ENCODE measurements around the gene KLF5.
"Not testable (repeated sequence)": the region's sequence is repeated elsewhere in the genome, so short reads cannot be mapped to it uniquely, and the experiment has no call there.

KLF5 gene

DNA sequence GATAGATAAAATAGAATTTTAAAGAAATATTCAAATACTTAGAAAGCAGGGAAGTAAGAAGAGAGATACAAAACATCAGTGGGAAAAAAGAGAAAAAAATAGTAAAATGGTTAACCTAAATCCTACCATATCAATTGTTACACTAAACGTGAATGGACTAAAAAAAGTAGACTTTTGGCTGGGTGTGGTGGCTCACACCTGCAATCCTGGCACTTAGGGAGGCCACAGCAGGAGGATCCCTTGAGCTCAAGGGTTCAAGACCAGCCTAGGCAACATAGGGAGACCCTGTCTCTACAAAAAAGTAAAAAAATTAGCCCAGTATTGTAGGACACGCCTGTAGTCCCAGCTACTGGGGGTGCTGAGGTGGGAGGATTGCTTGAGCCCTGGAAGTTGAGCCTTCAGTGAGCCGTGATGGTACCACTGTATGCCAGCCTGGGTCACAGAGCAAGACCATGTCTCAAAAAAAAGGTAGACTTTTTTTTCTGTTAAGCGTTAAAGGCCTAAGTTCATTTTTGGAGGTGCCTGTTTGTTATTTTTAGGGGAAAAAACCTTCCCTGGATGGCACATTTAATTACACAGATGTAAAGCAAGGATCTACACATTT, 29.6 kb downstream of the KLF5 start:
- DNase-seq (ENCODE audit: low read depth in 2 of 2) = no peak

DNA sequence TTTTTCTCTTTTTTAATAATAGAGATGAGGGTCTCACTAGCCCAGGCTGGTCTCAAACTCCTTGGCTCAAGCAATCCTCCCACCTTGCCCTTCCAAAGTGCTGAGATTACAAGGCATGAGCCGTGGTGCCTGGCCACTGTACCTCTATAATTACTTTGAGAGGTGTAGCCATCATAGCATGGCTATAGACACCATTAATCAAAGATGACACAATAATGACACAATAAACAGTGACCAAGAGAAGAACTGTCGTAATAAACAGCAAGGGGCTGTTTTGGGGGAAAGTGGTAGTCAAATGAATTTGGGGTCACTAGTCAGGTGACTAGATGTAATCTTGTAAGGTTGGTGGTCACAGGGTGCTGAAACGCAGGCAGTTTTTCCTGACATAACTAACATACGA, 30.4 kb downstream of the KLF5 start:
- no peak for DNase-seq (ENCODE audit: low read depth in 2 of 2)

DNA sequence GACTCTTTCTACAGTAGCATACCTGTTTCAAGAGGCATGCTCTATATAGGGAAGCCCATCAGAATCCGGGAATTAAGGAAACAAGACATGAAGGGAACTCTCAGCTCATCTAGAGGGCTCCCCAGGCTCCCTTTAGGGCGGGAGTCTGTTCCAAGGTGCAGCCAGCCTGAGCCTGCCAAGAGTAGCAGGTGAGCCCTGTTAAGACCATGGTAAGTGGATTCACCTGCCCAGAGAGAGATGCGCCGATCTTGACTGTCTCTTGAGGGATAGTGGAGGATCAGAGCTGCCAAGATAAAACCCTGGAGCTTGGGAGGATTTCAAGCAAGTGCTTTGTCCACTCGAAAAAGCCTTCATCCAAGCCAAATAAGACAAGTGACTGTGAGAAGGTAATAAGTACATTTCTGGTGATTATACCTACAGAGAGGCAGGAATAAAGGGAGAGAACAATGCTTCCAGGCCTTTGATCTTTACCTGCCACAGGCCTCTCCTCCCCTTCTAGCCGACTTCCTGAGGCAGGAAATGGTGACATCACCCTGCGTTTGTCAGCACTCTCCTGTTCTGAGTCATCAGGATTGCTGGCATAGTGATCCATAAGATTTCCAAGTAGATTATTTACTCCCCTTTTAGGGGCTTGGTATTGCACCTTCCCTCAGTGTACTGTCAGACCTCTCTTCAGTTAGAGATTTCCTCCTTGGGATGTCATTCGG, 31.5 kb downstream of the KLF5 start:
- DNase-seq (ENCODE audit: low read depth in 2 of 2) = no peak

- DNase-seq (ENCODE audit: low read depth in 2 of 2) = no peak
Measured at GRCh38 chr13:73090823-73091187, 32.0 kb downstream of the KLF5 start.

GRCh38 chr13:73092829-73093228, 34.0 kb downstream of the KLF5 start:
- no peak for DNase-seq (ENCODE audit: low read depth in 2 of 2)

GRCh38 chr13:73096173-73096572, 37.4 kb downstream of the KLF5 start:
- no peak for DNase-seq (ENCODE audit: low read depth in 2 of 2)

GRCh38 chr13:73096638-73097037, 37.8 kb downstream of the KLF5 start:
- DNase-seq (ENCODE audit: low read depth in 2 of 2) = no peak

GRCh38 chr13:73100781-73101180, 42.0 kb downstream of the KLF5 start:
- not testable (repeated sequence) for DNase-seq (ENCODE audit: low read depth in 2 of 2)

GRCh38 chr13:73101351-73102007, 42.7 kb downstream of the KLF5 start:
- no peak for DNase-seq (ENCODE audit: low read depth in 2 of 2)

DNA sequence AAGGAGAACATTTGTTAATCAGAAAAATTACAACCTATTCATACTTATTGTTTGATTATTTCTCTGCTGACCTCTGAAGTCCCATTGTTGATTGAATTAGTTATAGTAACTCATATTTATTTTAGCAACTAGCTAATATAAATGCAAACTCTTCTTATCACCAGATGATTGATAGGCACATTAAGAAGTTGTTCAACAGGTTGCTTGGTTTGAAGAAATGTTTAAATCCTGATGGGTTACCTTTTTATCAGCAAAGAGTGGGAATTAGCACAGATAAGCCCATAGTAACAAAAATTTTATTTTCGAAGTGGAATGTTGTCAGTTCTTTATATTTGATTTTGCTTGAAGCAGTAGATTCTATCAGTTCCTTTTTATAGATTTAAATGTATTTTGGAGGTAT, 44.4 kb downstream of the KLF5 start:
- DNase-seq (ENCODE audit: low read depth in 2 of 2) = no peak

GRCh38 chr13:73106513-73107178, 47.8 kb downstream of the KLF5 start:
- DNase-seq (ENCODE audit: low read depth in 2 of 2) = no peak

GRCh38 chr13:73107481-73107880, 48.7 kb downstream of the KLF5 start:
- DNase-seq (ENCODE audit: low read depth in 2 of 2) = no peak

DNA sequence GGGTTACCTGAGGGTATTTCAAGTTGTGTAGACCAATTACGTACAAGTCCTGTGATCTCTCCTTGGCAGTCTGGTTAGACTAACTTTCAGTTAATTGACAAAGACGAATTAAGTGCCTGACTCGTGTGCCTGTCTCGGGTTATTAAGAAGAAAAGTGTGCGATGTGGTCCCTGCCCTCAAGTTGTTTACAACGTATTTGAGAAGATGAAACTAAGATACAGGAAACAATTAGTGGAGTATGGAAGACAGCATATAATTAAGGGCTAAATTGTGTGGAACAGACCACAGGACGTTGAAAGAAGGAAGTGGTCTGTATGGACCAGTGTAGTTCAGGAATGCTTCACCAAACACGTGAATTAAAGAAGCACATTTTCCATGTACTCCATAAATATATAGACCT, 49.2 kb downstream of the KLF5 start:
- no peak for DNase-seq (ENCODE audit: low read depth in 2 of 2)

- no peak for DNase-seq (ENCODE audit: low read depth in 2 of 2)
Measured at GRCh38 chr13:73109288-73109899, 50.6 kb downstream of the KLF5 start.

DNA sequence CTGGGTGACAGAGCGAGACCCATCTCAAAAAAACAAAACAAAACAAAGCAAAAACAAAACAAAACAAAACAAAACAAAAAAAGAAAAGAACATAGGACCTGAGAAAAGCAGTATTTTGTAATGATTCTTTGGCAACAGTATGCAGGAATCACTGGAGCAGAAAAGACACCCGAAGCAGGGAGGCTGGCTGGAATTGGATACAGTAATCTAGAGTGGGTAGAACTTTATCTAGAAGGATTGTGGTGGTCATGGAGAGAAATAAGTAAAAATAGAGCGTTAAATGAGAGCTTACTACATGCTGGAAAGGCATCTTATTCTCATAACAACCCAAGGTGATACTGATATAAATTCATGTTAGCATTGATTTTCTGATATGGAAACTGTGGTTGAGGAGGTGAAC, 51.2 kb downstream of the KLF5 start:
- no peak for DNase-seq (ENCODE audit: low read depth in 2 of 2)

DNA sequence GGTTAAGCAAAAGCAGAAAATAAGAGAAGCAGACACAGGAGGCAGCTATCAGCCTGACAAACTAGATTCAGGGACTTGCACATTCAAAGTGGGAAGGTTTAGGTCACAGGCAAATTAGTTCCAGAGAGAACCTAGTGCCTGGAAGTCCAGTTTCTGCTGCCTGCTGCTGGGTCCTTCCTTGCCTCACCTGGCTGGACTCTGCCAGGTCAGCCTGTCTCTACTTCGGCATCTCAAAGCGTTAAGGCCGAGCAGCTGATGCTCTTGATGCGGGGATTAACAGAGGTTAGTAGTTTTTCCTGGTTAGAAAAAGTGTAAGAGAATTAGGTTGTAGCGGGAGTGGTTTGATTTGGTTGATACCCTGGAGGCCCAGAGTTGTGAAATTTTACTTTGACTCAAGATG, 52.0 kb downstream of the KLF5 start:
- DNase-seq (ENCODE audit: low read depth in 2 of 2) = no peak

DNA sequence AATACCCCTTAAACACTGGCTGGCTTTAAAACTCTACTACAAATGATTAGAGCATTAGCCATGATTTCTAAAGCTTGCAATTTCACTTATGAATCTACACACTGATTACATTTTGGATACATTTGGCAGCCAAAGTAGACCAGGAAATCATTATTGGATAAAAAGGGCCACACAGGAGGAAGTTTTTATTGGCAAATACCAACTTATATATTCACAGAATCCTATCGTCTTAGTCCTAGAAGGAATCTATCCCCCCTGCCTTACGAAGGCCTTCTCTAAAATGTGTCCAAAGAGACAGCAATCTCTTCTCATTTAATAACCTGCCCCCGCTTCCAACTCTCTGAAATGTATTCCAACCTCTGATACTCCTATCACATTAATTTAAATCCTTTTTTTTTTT, 52.5 kb downstream of the KLF5 start:
- DNase-seq (ENCODE audit: low read depth in 2 of 2) = no peak

- DNase-seq (ENCODE audit: low read depth in 2 of 2) = no peak
Measured at GRCh38 chr13:73119612-73120011, 60.8 kb downstream of the KLF5 start.

All from stimulated activated CD4-positive, alpha-beta T cell treated with anti-CD3 and anti-CD28 coated beads, Interleukin-1b, Interleukin-23, amount 100 ng/mL, for 1 hour (primary cell).